SK-N-MC (cell line): ENCODE data around the gene SUSD4.

Source experiments
- EZH2 ChIP-seq: fragments of 200-600 bp; sonication (generic); IDR thresholded peaks from one replicate; pipeline ENCODE4 v1.6.1; 2017; ENCODE audit warnings: antibody characterized with exemption
- FOXP2 ChIP-seq: optimal IDR thresholded peaks from 2 replicates; pipeline ENCODE3; 2011; ENCODE audit warnings: mild to moderate bottlenecking, moderate library complexity; ENCODE audit not compliant: insufficient read depth; ENCODE audit errors: extremely low read length, control extremely low read depth
- POLR2AphosphoS5 ChIP-seq: IDR thresholded peaks from 2 replicates; pipeline ENCODE4 v1.6.1; 2012; ENCODE audit warnings: mild to moderate bottlenecking, low read depth, low read length, borderline replicate concordance

DNA sequence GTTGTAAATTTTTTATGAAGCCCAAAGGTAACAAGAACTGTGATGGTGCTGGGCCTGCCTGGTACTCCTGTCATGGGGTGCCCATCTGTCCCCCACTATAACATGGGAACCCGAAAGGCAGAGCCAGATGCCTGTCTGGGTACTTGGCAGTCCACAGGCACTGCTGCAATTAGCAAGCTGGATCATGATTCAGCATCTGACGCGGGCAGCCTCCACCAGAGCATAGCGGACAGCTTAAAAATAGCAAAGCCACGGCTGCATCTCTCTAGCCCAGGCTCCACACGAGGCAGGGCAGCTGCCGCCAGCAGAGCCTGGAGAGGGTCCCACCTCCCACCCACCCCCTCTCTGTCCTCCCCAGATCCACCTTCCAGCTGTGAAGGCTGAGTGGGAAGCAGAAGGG, 22.9 kb downstream of the SUSD4 start:
- TF ChIP-seq POLR2AphosphoS5: no peak
- no peak for TF ChIP-seq EZH2
- no peak for TF ChIP-seq FOXP2
